CD14-positive monocyte (primary cell): ENCODE data around the gene CCM2. TPM values are rescaled to one million over a fixed set of nuclear protein-coding genes. Genes with fewer than 3 reads are reported as not detected.

Experiments
- DNase-seq, 3 donors: peaks; one replicate each; pipeline ENCODE4 v3.0.0-alpha.2; 2011 to 2022
- H2AFZ ChIP-seq: 2 replicates; pipeline ENCODE4 v1.6.0; 2012; ENCODE audit warnings: mild to moderate bottlenecking, low read depth, low read length, inconsistent platforms; ENCODE audit not compliant: insufficient read depth, poor library complexity, severe bottlenecking
- H3K27ac ChIP-seq, 2 donors: 1 replicate in 1 of 2; 2 replicates in 1 of 2; pipeline ENCODE4 v1.5.1; 2012 to 2013; ENCODE audit warnings: low read length in 2 of 2, control low read depth in 1 of 2, inconsistent platforms in 1 of 2, low read depth in 1 of 2, mild to moderate bottlenecking in 1 of 2
- H3K27me3 ChIP-seq, 2 donors: one replicate each; pipeline versions ENCODE4 v1.6.0 to v1.6.1; 2011 to 2013; ENCODE audit warnings: low read length in 2 of 2; ENCODE audit not compliant: control insufficient read depth in 2 of 2, insufficient read depth in 2 of 2
- H3K36me3 ChIP-seq, 2 donors: replicated peaks in 1 of 2; 1 replicate in 1 of 2; 2 replicates in 1 of 2; pipeline versions ENCODE4 v1.5.1 to v1.6.1; 2012 to 2013; ENCODE audit warnings: low read length in 2 of 2, control low read depth in 1 of 2, inconsistent platforms in 1 of 2, mild to moderate bottlenecking in 1 of 2; ENCODE audit not compliant: insufficient read depth in 2 of 2, control insufficient read depth in 1 of 2
- H3K4me1 ChIP-seq, 2 donors: 1 replicate in 1 of 2; 2 replicates in 1 of 2; pipeline versions ENCODE4 v1.5.1 to v1.6.1; 2012 to 2013; ENCODE audit warnings: low read length in 2 of 2, control low read depth in 1 of 2, inconsistent platforms in 1 of 2, mild to moderate bottlenecking in 1 of 2, moderate library complexity in 1 of 2; ENCODE audit not compliant: insufficient read depth in 2 of 2, control insufficient read depth in 1 of 2
- H3K4me2 ChIP-seq: replicated peaks from 2 replicates; pipeline ENCODE3; 2012; ENCODE audit warnings: low read length, moderate library complexity, mild to moderate bottlenecking; ENCODE audit not compliant: poor library complexity, severe bottlenecking; ENCODE audit errors: extremely low read depth
- H3K4me3 ChIP-seq, 3 experiments: fragments of 200-600 bp in 1 of 3; sonication (generic) in 1 of 3; replicated peaks in 1 of 3; 1 replicate in 2 of 3; 2 replicates in 1 of 3; pipeline ENCODE4 v1.5.1; 2011 to 2013; ENCODE audit warnings: low read length in 3 of 3, mild to moderate bottlenecking in 3 of 3, control low read depth in 2 of 3, low read depth in 2 of 3, inconsistent platforms in 1 of 3, moderate library complexity in 1 of 3
- H3K79me2 ChIP-seq: 2 replicates; pipeline ENCODE4 v1.6.0; 2012; ENCODE audit warnings: mild to moderate bottlenecking, control low read depth, inconsistent platforms, low read length, moderate library complexity; ENCODE audit not compliant: insufficient read depth
- H3K9ac ChIP-seq: 2 replicates; pipeline ENCODE4 v1.6.0; 2017; ENCODE audit warnings: low read length, mild to moderate bottlenecking; ENCODE audit not compliant: insufficient read depth, poor library complexity, severe bottlenecking
- H3K9me3 ChIP-seq, 2 donors: replicated peaks in 1 of 2; 1 replicate in 1 of 2; 2 replicates in 1 of 2; pipeline versions ENCODE4 v1.5.1 to v1.6.1; 2012 to 2013; ENCODE audit warnings: low read length in 2 of 2, control low read depth in 1 of 2; ENCODE audit not compliant: control insufficient read depth in 1 of 2, insufficient read depth in 1 of 2
- H4K20me1 ChIP-seq: 2 replicates; pipeline ENCODE4 v1.6.0; 2012; ENCODE audit warnings: mild to moderate bottlenecking, low read length, control low read depth, moderate library complexity; ENCODE audit not compliant: insufficient read depth
- H3K27ac Mint-ChIP-seq, 7 donors: one replicate each; pipeline ENCODE4 v1.8.0; 2020; ENCODE audit warnings: mild to moderate bottlenecking in 7 of 7, mixed read lengths in 7 of 7, moderate library complexity in 6 of 7, inconsistent platforms in 2 of 7
- H3K27me3 Mint-ChIP-seq, 3 donors: one replicate each; pipeline ENCODE4 v1.8.0; 2021 to 2022; ENCODE audit warnings: low read depth in 3 of 3, mild to moderate bottlenecking in 3 of 3, mixed read lengths in 3 of 3, moderate library complexity in 3 of 3, inconsistent platforms in 1 of 3
- H3K36me3 Mint-ChIP-seq, 2 donors: one replicate each; pipeline ENCODE4 v1.8.0; 2020; ENCODE audit warnings: mixed read lengths in 2 of 2, inconsistent platforms in 1 of 2, mild to moderate bottlenecking in 1 of 2
- H3K4me1 Mint-ChIP-seq: one replicate; pipeline ENCODE4 v1.8.0; 2020; ENCODE audit warnings: mild to moderate bottlenecking, mixed read lengths
- H3K4me3 Mint-ChIP-seq, 2 donors: one replicate each; pipeline ENCODE4 v1.8.0; 2020; ENCODE audit warnings: mild to moderate bottlenecking in 2 of 2, mixed read lengths in 2 of 2, moderate library complexity in 1 of 2
- H3K9me3 Mint-ChIP-seq, 7 donors: one replicate each; pipeline ENCODE4 v1.8.0; 2020 to 2022; ENCODE audit warnings: mixed read lengths in 7 of 7, mild to moderate bottlenecking in 6 of 7, moderate library complexity in 6 of 7, inconsistent platforms in 2 of 7
- WGBS: methylation state at CpG from one replicate; pipeline ENCODE4 v1.1.5; 2013; ENCODE audit warnings: missing lambda C conversion rate; ENCODE audit not compliant: insufficient coverage; 5-methylcytosine and 5-hydroxymethylcytosine counted together
- intact Hi-C, 2 donors: fragments of 100-400 bp; cut with micrococcal nuclease; formaldehyde crosslinking; loops; one replicate each; pipeline versions ENCODE4 v1.15.0 to v1.15.1; 2023
- polyA plus RNA-seq, 3 donors: library from polyadenylated mRNA; depleted of rRNA in 1 of 3; unstranded in 2 of 3; stranded (reverse) in 1 of 3; fragments of 300-500 nt in 2 of 3; fragments of >200 nt in 1 of 3; fragmentation: Illumina TruSeq in 2 of 3; gene quantifications; 1 replicate in 2 of 3; 2 replicates in 1 of 3; pipeline ENCODE4 v1.2.3, GENCODE V29; 2012 to 2021
- TF ChIP-seq, protein P1 (sequence below): fragments of 200-600 bp; IDR thresholded peaks from one replicate; pipeline ENCODE4 v1.8.0; 2022; ENCODE audit warnings: antibody characterized with exemption, mild to moderate bottlenecking

CCM2 gene
- polyA plus RNA-seq, 3 donors, result 38.5 to 102 (median 51.4) TPM

DNA sequence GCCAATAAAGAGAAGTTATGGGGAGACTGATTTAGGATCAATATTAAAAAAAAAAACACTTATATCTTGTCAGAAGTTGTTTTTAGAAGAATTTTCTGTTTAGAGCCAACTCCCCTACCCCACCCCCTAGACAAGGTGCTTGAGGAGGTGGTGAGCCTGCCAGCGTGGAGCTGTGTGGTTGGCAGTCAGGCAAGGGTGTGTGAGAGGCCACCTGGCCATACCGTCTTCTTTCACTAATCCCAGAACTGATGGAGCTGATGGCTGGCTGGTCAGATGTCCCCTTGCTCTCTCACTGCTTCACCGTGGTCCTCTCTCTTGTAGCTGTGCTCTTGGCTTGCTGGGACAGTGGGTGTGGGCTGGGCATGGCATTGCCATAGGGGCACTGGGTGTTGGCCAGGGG lies 54.4 kb downstream of the CCM2 start:
- H3K36me3 ChIP-seq, result peaks cover 35 to 52% of the 10 kb centered on the region in 2 donors
- peaks cover 0 to 3% of the 10 kb centered on the region in 2 donors for H3K4me1 ChIP-seq
- 100% methylated on average over 1 of the region's 3 CpGs for WGBS
- intact Hi-C loops, result no loop called here
- peaks cover 25% of the 10 kb centered on the region for H3K4me1 Mint-ChIP-seq
- no peak overlapping the region for H3K4me2 ChIP-seq
- peak overlapping the region in 3 of 7 donors; percentile 68 to 85 (median 85) for H3K27ac Mint-ChIP-seq
- H3K9me3 Mint-ChIP-seq, result no peaks in the 10 kb centered on the region
- no peaks in the 10 kb centered on the region for H3K27me3 Mint-ChIP-seq
- TF ChIP-seq, protein P1, sequence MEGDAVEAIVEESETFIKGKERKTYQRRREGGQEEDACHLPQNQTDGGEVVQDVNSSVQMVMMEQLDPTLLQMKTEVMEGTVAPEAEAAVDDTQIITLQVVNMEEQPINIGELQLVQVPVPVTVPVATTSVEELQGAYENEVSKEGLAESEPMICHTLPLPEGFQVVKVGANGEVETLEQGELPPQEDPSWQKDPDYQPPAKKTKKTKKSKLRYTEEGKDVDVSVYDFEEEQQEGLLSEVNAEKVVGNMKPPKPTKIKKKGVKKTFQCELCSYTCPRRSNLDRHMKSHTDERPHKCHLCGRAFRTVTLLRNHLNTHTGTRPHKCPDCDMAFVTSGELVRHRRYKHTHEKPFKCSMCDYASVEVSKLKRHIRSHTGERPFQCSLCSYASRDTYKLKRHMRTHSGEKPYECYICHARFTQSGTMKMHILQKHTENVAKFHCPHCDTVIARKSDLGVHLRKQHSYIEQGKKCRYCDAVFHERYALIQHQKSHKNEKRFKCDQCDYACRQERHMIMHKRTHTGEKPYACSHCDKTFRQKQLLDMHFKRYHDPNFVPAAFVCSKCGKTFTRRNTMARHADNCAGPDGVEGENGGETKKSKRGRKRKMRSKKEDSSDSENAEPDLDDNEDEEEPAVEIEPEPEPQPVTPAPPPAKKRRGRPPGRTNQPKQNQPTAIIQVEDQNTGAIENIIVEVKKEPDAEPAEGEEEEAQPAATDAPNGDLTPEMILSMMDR, result no peak
- no peak overlapping the region for H3K9ac ChIP-seq
- H3K4me3 ChIP-seq, result no peak overlapping the region
- peak overlapping the region in 1 of 2 donors; percentile 57 for H3K27ac ChIP-seq
- no peaks in the 10 kb centered on the region for H3K27me3 ChIP-seq
- peaks cover 43 to 73% of the 10 kb centered on the region in 2 donors for H3K36me3 Mint-ChIP-seq
- peaks cover 85% of the 10 kb centered on the region for H3K79me2 ChIP-seq
- peaks cover 99% of the 10 kb centered on the region for H4K20me1 ChIP-seq
- H3K9me3 ChIP-seq, result no peaks in the 10 kb centered on the region
- no peak for DNase-seq
- H3K4me3 Mint-ChIP-seq, result no peak overlapping the region
- no peak overlapping the region for H2AFZ ChIP-seq

GRCh38 chr7:45055016-45055415 lies 55.0 kb downstream of the CCM2 start:
- no peak overlapping the region for H3K4me2 ChIP-seq
- H3K36me3 Mint-ChIP-seq, result peaks cover 44 to 73% of the 10 kb centered on the region in 2 donors
- H3K9ac ChIP-seq, result no peak overlapping the region
- peak overlapping the region in 1 of 2 donors; percentile 57 for H3K27ac ChIP-seq
- H3K4me1 Mint-ChIP-seq, result peaks cover 25% of the 10 kb centered on the region
- peaks cover 0 to 3% of the 10 kb centered on the region in 2 donors for H3K4me1 ChIP-seq
- H4K20me1 ChIP-seq, result peaks cover 99% of the 10 kb centered on the region
- H3K36me3 ChIP-seq, result peaks cover 30 to 46% of the 10 kb centered on the region in 2 donors
- no peak for DNase-seq
- WGBS, result 100% methylated on average over 1 of the region's 5 CpGs
- no peaks in the 10 kb centered on the region for H3K9me3 Mint-ChIP-seq
- TF ChIP-seq, protein P1, result no peak
- no peak overlapping the region for H3K4me3 ChIP-seq
- no peak overlapping the region for H2AFZ ChIP-seq
- H3K27me3 ChIP-seq, result no peaks in the 10 kb centered on the region
- H3K4me3 Mint-ChIP-seq, result no peak overlapping the region
- H3K79me2 ChIP-seq, result peaks cover 89% of the 10 kb centered on the region
- intact Hi-C loops, result no loop called here
- H3K27me3 Mint-ChIP-seq, result no peaks in the 10 kb centered on the region
- H3K27ac Mint-ChIP-seq, result peak overlapping the region in 1 of 7 donors; percentile 32
- no peaks in the 10 kb centered on the region for H3K9me3 ChIP-seq
